H1 (cell line): ENCODE results near the gene MIP. TPM values are rescaled to one million over a fixed set of nuclear protein-coding genes. Genes with fewer than 3 reads are reported as not detected.

Experiments
- CTCF ChIA-PET: fragments of 300-600 bp; sonication (Branson Sonifier 250); formaldehyde crosslinking; loops from one replicate; lab custom pipeline; 2021; ENCODE audit not compliant: partially characterized antibody; lab: Charles Lee
- POLR2A ChIA-PET: fragments of 300-600 bp; sonication (Branson Sonifier 250); formaldehyde crosslinking; loops from one replicate; lab custom pipeline; 2021; ENCODE audit warnings: inconsistent platforms; ENCODE audit not compliant: partially characterized antibody; lab: Charles Lee
- DNase-seq, 2 experiments: peaks; one replicate each; pipeline versions ENCODE4 v3.0.0 to v3.0.0-alpha.2; 2010 to 2022; ENCODE audit warnings: low spot score in 2 of 2, low read depth in 1 of 2, mixed read lengths in 1 of 2
- FAIRE-seq: peaks from 2 replicates; lab custom pipeline; 2011; peaks lifted over from hg19 to GRCh38; lab: Jason Lieb, UNC
- H2AFZ ChIP-seq: 2 replicates; pipeline ENCODE4 v1.8.1; 2012; ENCODE audit warnings: low read length, inconsistent platforms
- H2AK5ac ChIP-seq: 2 replicates; pipeline ENCODE4 v1.6.1; 2013; ENCODE audit warnings: low read depth, low read length
- H2BK120ac ChIP-seq: replicated peaks from 2 replicates; pipeline ENCODE3; 2013; ENCODE audit warnings: low read depth, low read length, inconsistent platforms
- H2BK12ac ChIP-seq: 2 replicates; pipeline ENCODE4 v1.6.1; 2013; ENCODE audit warnings: low read depth, low read length
- H2BK15ac ChIP-seq: 2 replicates; pipeline ENCODE4 v1.6.1; 2013; ENCODE audit warnings: low read length
- H2BK20ac ChIP-seq: 2 replicates; pipeline ENCODE4 v1.6.1; 2013; ENCODE audit warnings: low read length
- H2BK5ac ChIP-seq: 2 replicates; pipeline ENCODE4 v1.6.1; 2013; ENCODE audit warnings: low read depth, low read length
- H3K14ac ChIP-seq: 2 replicates; pipeline ENCODE4 v1.6.1; 2013; ENCODE audit warnings: inconsistent platforms; ENCODE audit not compliant: insufficient read length
- H3K18ac ChIP-seq: 2 replicates; pipeline ENCODE4 v1.6.1; 2013; ENCODE audit warnings: low read length; ENCODE audit errors: extremely low read depth
- H3K23ac ChIP-seq: 2 replicates; pipeline ENCODE4 v1.6.1; 2013; ENCODE audit warnings: inconsistent platforms; ENCODE audit not compliant: insufficient read length
- H3K23me2 ChIP-seq: 2 replicates; pipeline ENCODE4 v1.6.1; 2013; ENCODE audit warnings: low read depth, low read length
- H3K27ac ChIP-seq: 2 replicates; pipeline ENCODE4 v1.6.1; 2011; ENCODE audit warnings: low read depth, low read length, inconsistent platforms
- H3K27me3 ChIP-seq, 4 experiments: replicated peaks in 1 of 4; 1 replicate in 1 of 4; 2 replicates in 3 of 4; pipeline versions ENCODE4 v1.6.1 to v1.8.1; 2011 to 2013; ENCODE audit warnings: low read length in 3 of 4, mild to moderate bottlenecking in 3 of 4, inconsistent platforms in 2 of 4, mixed read lengths in 2 of 4, moderate library complexity in 1 of 4; ENCODE audit not compliant: control insufficient read depth in 3 of 4, insufficient read depth in 3 of 4; ENCODE audit errors: extremely low read depth in 1 of 4
- H3K36me3 ChIP-seq, 4 experiments: 2 replicates each; pipeline versions ENCODE4 v1.6.1 to v1.8.1; 2011 to 2013; ENCODE audit warnings: mild to moderate bottlenecking in 4 of 4, low read length in 3 of 4, moderate library complexity in 2 of 4, control low read depth in 1 of 4, inconsistent platforms in 1 of 4; ENCODE audit not compliant: insufficient read depth in 4 of 4, control insufficient read depth in 2 of 4
- H3K4ac ChIP-seq: replicated peaks from 2 replicates; pipeline ENCODE3; 2013; ENCODE audit warnings: low read length, low read depth, mixed read lengths, inconsistent platforms; ENCODE audit not compliant: insufficient read length
- H3K4me1 ChIP-seq, 4 experiments: replicated peaks in 1 of 4; 1 replicate in 1 of 4; 2 replicates in 3 of 4; pipeline versions ENCODE4 v1.6.1 to v1.8.1; 2011 to 2013; ENCODE audit warnings: low read length in 3 of 4, inconsistent platforms in 2 of 4, mixed read lengths in 1 of 4; ENCODE audit not compliant: insufficient read depth in 4 of 4, control insufficient read depth in 3 of 4
- H3K4me2 ChIP-seq, 2 experiments: 2 replicates each; pipeline versions ENCODE4 v1.6.1 to v1.8.1; 2011 to 2013; ENCODE audit warnings: low read depth in 2 of 2, low read length in 2 of 2, control low read depth in 1 of 2, inconsistent platforms in 1 of 2, mild to moderate bottlenecking in 1 of 2; ENCODE audit not compliant: insufficient read depth in 1 of 2
- H3K4me3 ChIP-seq, 4 experiments: fragments of 200-600, 300-600 bp in 1 of 4; sonication (generic), shearing (Covaris generic), sonication (Bioruptor Twin) in 1 of 4; 2 replicates each; pipeline versions ENCODE4 v1.5.1 to v1.8.1; 2011 to 2016; ENCODE audit warnings: low read length in 4 of 4, low read depth in 3 of 4, control low read depth in 2 of 4, inconsistent platforms in 2 of 4, mild to moderate bottlenecking in 2 of 4, mixed read lengths in 1 of 4, moderate library complexity in 1 of 4; ENCODE audit not compliant: insufficient read depth in 2 of 4; ENCODE audit errors: extremely low read depth in 1 of 4
- H3K56ac ChIP-seq: replicated peaks from 2 replicates; pipeline ENCODE3; 2013; ENCODE audit warnings: low read depth, mild to moderate bottlenecking, mixed read lengths, low read length, inconsistent platforms; ENCODE audit not compliant: insufficient read length
- H3K79me1 ChIP-seq: 2 replicates; pipeline ENCODE4 v1.6.1; 2013; ENCODE audit warnings: low read depth, low read length, control low read depth
- H3K79me2 ChIP-seq, 2 experiments: 2 replicates each; pipeline versions ENCODE4 v1.6.1 to v1.8.1; 2012 to 2013; ENCODE audit warnings: low read length in 2 of 2, mild to moderate bottlenecking in 2 of 2, inconsistent platforms in 1 of 2; ENCODE audit not compliant: insufficient read depth in 2 of 2, control insufficient read depth in 1 of 2
- H3K9ac ChIP-seq, 4 experiments: replicated peaks in 1 of 4; 1 replicate in 1 of 4; 2 replicates in 3 of 4; pipeline versions ENCODE4 v1.6.1 to v1.8.1; 2011 to 2013; ENCODE audit warnings: low read depth in 3 of 4, low read length in 3 of 4, control low read depth in 2 of 4, mild to moderate bottlenecking in 2 of 4, moderate library complexity in 2 of 4, inconsistent platforms in 1 of 4; ENCODE audit errors: extremely low read depth in 1 of 4
- H3K9me3 ChIP-seq, 2 experiments: 2 replicates each; pipeline versions ENCODE4 v1.6.1 to v1.8.1; 2012 to 2013; ENCODE audit warnings: mild to moderate bottlenecking in 2 of 2, moderate library complexity in 2 of 2, control low read depth in 1 of 2, inconsistent platforms in 1 of 2, low read depth in 1 of 2, low read length in 1 of 2, mixed read lengths in 1 of 2; ENCODE audit not compliant: insufficient read depth in 2 of 2
- H4K20me1 ChIP-seq, 2 experiments: replicated peaks in 1 of 2; 2 replicates each; pipeline versions ENCODE3 to v1.8.1; 2011 to 2013; ENCODE audit warnings: inconsistent platforms in 2 of 2, low read length in 2 of 2, mild to moderate bottlenecking in 1 of 2; ENCODE audit not compliant: insufficient read depth in 2 of 2, control insufficient read depth in 1 of 2
- H4K5ac ChIP-seq: 2 replicates; pipeline ENCODE4 v1.6.1; 2013; ENCODE audit warnings: low read length, low read depth, mixed read lengths, inconsistent platforms; ENCODE audit not compliant: insufficient read length
- H4K8ac ChIP-seq: 2 replicates; pipeline ENCODE4 v1.8.0; 2013; ENCODE audit warnings: mild to moderate bottlenecking, moderate library complexity, low read length, inconsistent platforms; ENCODE audit not compliant: insufficient read depth; ENCODE audit errors: extremely low read depth
- H4K91ac ChIP-seq: replicated peaks from 2 replicates; pipeline ENCODE3; 2013; ENCODE audit warnings: low read length, mixed read lengths, inconsistent platforms; ENCODE audit not compliant: insufficient read length
- ATF3 ChIP-seq: IDR thresholded peaks from 2 replicates; pipeline ENCODE4 v1.6.1; 2011; ENCODE audit warnings: low read depth, mild to moderate bottlenecking, low read length; ENCODE audit not compliant: insufficient read depth
- BACH1 ChIP-seq: IDR thresholded peaks from 2 replicates; pipeline ENCODE4 v1.6.1; 2012; ENCODE audit warnings: low read length, improper control_type of control experiment
- CEBPB ChIP-seq: IDR thresholded peaks from 2 replicates; pipeline ENCODE4 v1.6.1; 2012; ENCODE audit warnings: low read depth, low read length
- CHD1 ChIP-seq: IDR thresholded peaks from 2 replicates; pipeline ENCODE4 v1.6.1; 2012; ENCODE audit warnings: low read depth, low read length, improper control_type of control experiment
- EP300 ChIP-seq, 2 experiments: IDR thresholded peaks; 1 replicate in 1 of 2; 2 replicates in 1 of 2; pipeline ENCODE4 v1.6.1; 2011 to 2012; ENCODE audit warnings: low read depth in 2 of 2, low read length in 2 of 2, mild to moderate bottlenecking in 2 of 2, borderline replicate concordance in 1 of 2, inconsistent platforms in 1 of 2, moderate library complexity in 1 of 2
- HDAC6 ChIP-seq: IDR thresholded peaks from one replicate; pipeline ENCODE4 v1.7.1; 2012; ENCODE audit warnings: low read depth, mild to moderate bottlenecking, inconsistent platforms, low read length, moderate library complexity
- KDM4A ChIP-seq: IDR thresholded peaks from one replicate; pipeline ENCODE4 v1.7.1; 2012; ENCODE audit warnings: low read depth, mild to moderate bottlenecking, moderate library complexity, low read length, inconsistent platforms; ENCODE audit not compliant: severe bottlenecking
- MAX ChIP-seq: IDR thresholded peaks from 2 replicates; pipeline ENCODE4 v1.6.1; 2012; ENCODE audit warnings: inconsistent platforms
- RNF2 ChIP-seq: fragments of 200-900, 300-1000 bp; sonication (generic); IDR thresholded peaks from 2 replicates; pipeline ENCODE4 v1.7.1; 2016; ENCODE audit warnings: borderline replicate concordance, low read depth, mild to moderate bottlenecking, antibody characterized with exemption, low read length; ENCODE audit not compliant: poor library complexity, severe bottlenecking; ENCODE audit errors: missing control alignments
- SIRT6 ChIP-seq: IDR thresholded peaks from one replicate; pipeline ENCODE4 v1.7.1; 2012; ENCODE audit warnings: low read length, inconsistent platforms
- TAF1 ChIP-seq: IDR thresholded peaks from 2 replicates; pipeline ENCODE4 v1.6.1; 2011; ENCODE audit warnings: mild to moderate bottlenecking, low read depth, low read length
- WGBS, 2 experiments: shearing (Covaris generic) in 1 of 2; methylation state at CpG; one replicate each; pipeline versions ENCODE4 v1.1.6 to v1.1.7; 2013 to 2015; ENCODE audit warnings: low lambda C conversion rate in 2 of 2, mixed read lengths in 2 of 2, inconsistent platforms in 1 of 2, low coverage in 1 of 2, missing lambda C conversion rate in 1 of 2; ENCODE audit not compliant: insufficient replicate concordance in 2 of 2, insufficient coverage in 1 of 2, insufficient read length in 1 of 2; ENCODE audit errors: extremely low coverage in 1 of 2, missing lambda C conversion rate in 1 of 2; 5-methylcytosine and 5-hydroxymethylcytosine counted together
- polyA plus RNA-seq, 7 experiments: library from polyadenylated mRNA; depleted of rRNA in 3 of 7; stranded (reverse) in 5 of 7; unstranded in 2 of 7; fragments of >200 nt in 5 of 7; fragments of 200-250 nt in 2 of 7; gene quantifications; 1 replicate in 5 of 7; 2 replicates in 1 of 7; 4 replicates in 1 of 7; pipeline versions ENCODE4 v1.2.1 to v1.2.3, GENCODE V29; 2011 to 2013; ENCODE audit warnings: missing spikeins in 2 of 7, mixed read lengths in 2 of 7
- total RNA-seq: library from RNA; stranded (reverse); fragmentation: NEBNext Ultra II Directional; extraction: Animal tissue kit (Norgen Biotek cat#: 25700); gene quantifications from 2 replicates; pipeline ENCODE4 v1.2.1, GENCODE V29; 2021

Gene MIP
- total and polyA plus RNA-seq, 2 of the 8 experiments (the other 6 are each of a cell fraction or from before 2014, with no cell fraction given): 0.05 TPM; not detected in 1

- Histone ChIP-seq H3K4me1 (peaks cover 2 to 5% (median 3%) of the 10 kb centered on the region in 4 experiments; a peak in 6 of 7 replicates), H3K14ac (no peak overlapping the region), H3K4me3 (peak overlapping the region; percentile 65 to 92 (median 74)), H3K23me2 (peaks cover 12% of the 10 kb centered on the region), H2BK20ac (peak overlapping the region; percentile 78; the same call in 1 of the 2 replicates), H4K8ac (peak overlapping the region; percentile 68), H3K56ac (peak overlapping the region; percentile 24), H3K23ac (no peak overlapping the region), H4K91ac (peak overlapping the region; percentile 84), H3K79me1 (no peaks in the 10 kb centered on the region), H3K36me3 (no peaks in the 10 kb centered on the region; a peak in 1 of 8 replicates), H2AFZ (peak overlapping the region; percentile 93), H2BK15ac (peak overlapping the region; percentile 99), H3K4ac (peak overlapping the region; percentile 79), H2BK5ac (peak overlapping the region; percentile 46; the same call in 1 of the 2 replicates), H3K79me2 (no peaks in the 10 kb centered on the region), H3K4me2 (peak overlapping the region; percentile 83 to 96), H3K18ac (peak overlapping the region; percentile 65), H4K20me1 (no peaks in the 10 kb centered on the region), H2BK120ac (peak overlapping the region; percentile 16), H3K9me3 (peaks cover 0 to 5% of the 10 kb centered on the region in 2 experiments; a peak in 2 of 4 replicates), H3K27me3 (peaks cover 7 to 35% (median 32%) of the 10 kb centered on the region in 4 experiments), H2BK12ac (peak overlapping the region; percentile 56; the same call in 1 of the 2 replicates), H3K9ac (peak overlapping the region in 3 of 4 experiments; percentile 56 to 72 (median 62); a peak in 6 of 7 replicates), H4K5ac (no peak overlapping the region), H2AK5ac (no peak overlapping the region), H3K27ac (no peak overlapping the region)
- POLR2A ChIA-PET: interaction anchor here (1.0 to 1.9 kb wide), 5 partner anchors 9 to 34 kb away, joined by 3 to 10 read pairs (median 5); partner anchors contain the start of gene RBMS2
- CTCF ChIA-PET: interaction anchor here (1.0 to 1.3 kb wide), 2 partner anchors 26 to 149 kb away, joined by 3 to 5 read pairs; no protein-coding TSS in a partner anchor
- 7% methylated on average over 38 of the region's 44 CpGs; no CpG with 5 or more reads in 1 of the 2 experiments for WGBS, 2 experiments
- peak in 1 of 2 experiments; percentile 83 for DNase-seq
- no peak for FAIRE-seq
- no peak for TF ChIP-seq CHD1
- no peak for TF ChIP-seq CEBPB
- no peak for TF ChIP-seq RNF2
- TF ChIP-seq TAF1: no peak
- no peak for TF ChIP-seq KDM4A
- no peak for TF ChIP-seq EP300 (IDR thresholded peaks at IDR 0.05; ENCODE audit: borderline replicate concordance in 1 of 2, low read depth in 2 of 2, low read length in 2 of 2)
- no peak for TF ChIP-seq SIRT6
- TF ChIP-seq HDAC6: no peak
- no peak for TF ChIP-seq BACH1
- TF ChIP-seq MAX: peak; percentile 84
- 0 out of 2 replicates have a peak, but pooled peaks have one; percentile 48 for TF ChIP-seq ATF3
Measured at GRCh38 chr12:56487448-56488040, 33.1 kb upstream of the MIP start.
